Neural progenitor cell (in vitro differentiated cells): ENCODE results near the gene CRELD1.

ENCODE experiments used
- CTCF ChIP-seq: fragments of 200-600 bp; sonication (generic); IDR thresholded peaks from 2 replicates; pipeline ENCODE4 v1.5.1; 2017; ENCODE audit warnings: antibody characterized with exemption, mild to moderate bottlenecking
- EZH2 ChIP-seq: fragments of 200-600 bp; sonication (generic); IDR thresholded peaks from 2 replicates; pipeline ENCODE4 v1.6.1; 2017; ENCODE audit warnings: antibody characterized with exemption, mild to moderate bottlenecking, moderate library complexity

GRCh38 chr3:9930804-9931418 lies 2.7 kb upstream of the CRELD1 start:
- TF ChIP-seq EZH2: no peak
- TF ChIP-seq CTCF: no peak
